Activated naive CD8-positive, alpha-beta T cell treated with anti-CD3 and anti-CD28 coated beads, Interleukin-2, amount 50 U/mL, for 24 hours (primary cell): ENCODE measurements around the gene GABRB1.
A peak's percentile ranks its signal among the peaks of the same experiment; 100 is the strongest.

Experiments
- ATAC-seq: fragments of 150-1000 bp; cut with Tn5 transposase; one replicate; pipeline ENCODE4 v1.10.0; 2021
- DNase-seq: peaks from one replicate; pipeline ENCODE4 v3.0.0; 2021
- H3K27ac Mint-ChIP-seq: one replicate; pipeline ENCODE4 v1.8.0; 2021; ENCODE audit warnings: mild to moderate bottlenecking, mixed read lengths
- H3K27me3 Mint-ChIP-seq: one replicate; pipeline ENCODE4 v1.8.0; 2021; ENCODE audit warnings: mixed read lengths
- H3K36me3 Mint-ChIP-seq: one replicate; pipeline ENCODE4 v1.8.0; 2021; ENCODE audit warnings: low read depth, mixed read lengths
- H3K4me1 Mint-ChIP-seq: one replicate; pipeline ENCODE4 v1.8.0; 2021; ENCODE audit warnings: mixed read lengths
- H3K4me3 Mint-ChIP-seq: one replicate; pipeline ENCODE4 v1.8.0; 2021; ENCODE audit warnings: mild to moderate bottlenecking, moderate library complexity, mixed read lengths
- H3K9me3 Mint-ChIP-seq: one replicate; pipeline ENCODE4 v1.8.0; 2021; ENCODE audit warnings: mixed read lengths

Gene GABRB1

GRCh38 chr4:47031011-47031678 lies at the start of gene GABRB1:
Gene GABRB1, plus strand, starts transcription at chr4:47031567.
- H3K9me3 Mint-ChIP-seq, result no peaks in the 10 kb centered on the region
- H3K36me3 Mint-ChIP-seq, result no peaks in the 10 kb centered on the region
- no peak within 1 kb of the TSS for H3K27ac Mint-ChIP-seq
- DNase-seq (peak; percentile 13), ATAC-seq (no peak)
- peaks cover 36% of the 10 kb centered on the region for H3K27me3 Mint-ChIP-seq
- peak within 1 kb of the TSS; percentile 48 for H3K4me3 Mint-ChIP-seq
- peaks cover 13% of the 10 kb centered on the region for H3K4me1 Mint-ChIP-seq

- Mint-ChIP-seq H3K9me3 (peaks cover 5% of the 10 kb centered on the region), H3K36me3 (no peaks in the 10 kb centered on the region), H3K4me3 (no peak overlapping the region), H3K4me1 (no peaks in the 10 kb centered on the region), H3K27me3 (peaks cover 2% of the 10 kb centered on the region), H3K27ac (no peak overlapping the region)
- ATAC-seq (no peak), DNase-seq (no peak)
Observed at GRCh38 chr4:46984781-46985180, 46.6 kb upstream of the GABRB1 start.

GRCh38 chr4:46986922-46987638 lies 44.3 kb upstream of the GABRB1 start:
- peaks cover 13% of the 10 kb centered on the region for H3K27me3 Mint-ChIP-seq
- no peak overlapping the region for H3K27ac Mint-ChIP-seq
- ATAC-seq (no peak), DNase-seq (no peak)
- H3K4me1 Mint-ChIP-seq, result no peaks in the 10 kb centered on the region
- H3K9me3 Mint-ChIP-seq, result no peaks in the 10 kb centered on the region
- H3K36me3 Mint-ChIP-seq, result no peaks in the 10 kb centered on the region
- H3K4me3 Mint-ChIP-seq, result no peak overlapping the region

GRCh38 chr4:46992338-46992737 lies 39.0 kb upstream of the GABRB1 start:
- no peak for DNase-seq
- Mint-ChIP-seq H3K36me3 (no peaks in the 10 kb centered on the region), H3K27ac (no peak overlapping the region), H3K4me3 (no peak overlapping the region), H3K4me1 (peaks cover 8% of the 10 kb centered on the region), H3K27me3 (peaks cover 43% of the 10 kb centered on the region), H3K9me3 (no peaks in the 10 kb centered on the region)
- no peak for ATAC-seq

GRCh38 chr4:46993075-46994006 lies 38.0 kb upstream of the GABRB1 start, which contains the start of gene GABRA4:
Gene GABRA4, minus strand, starts transcription at chr4:46993581. Its CDS starts 157 bp downstream, at chr4:46993424.
- no peaks in the 10 kb centered on the region for H3K9me3 Mint-ChIP-seq
- H3K4me3 Mint-ChIP-seq, result no peak within 1 kb of the TSS
- H3K4me1 Mint-ChIP-seq, result peaks cover 8% of the 10 kb centered on the region
- DNase-seq (no peak), ATAC-seq (peak; percentile 28)
- peaks cover 45% of the 10 kb centered on the region for H3K27me3 Mint-ChIP-seq
- no peaks in the 10 kb centered on the region for H3K36me3 Mint-ChIP-seq
- H3K27ac Mint-ChIP-seq, result no peak within 1 kb of the TSS

- Mint-ChIP-seq H3K36me3 (no peaks in the 10 kb centered on the region), H3K9me3 (no peaks in the 10 kb centered on the region), H3K27me3 (peaks cover 43% of the 10 kb centered on the region), H3K27ac (no peak overlapping the region), H3K4me1 (peaks cover 8% of the 10 kb centered on the region), H3K4me3 (no peak overlapping the region)
- ATAC-seq, result no peak
- DNase-seq, result no peak
Observed at GRCh38 chr4:46994007-46994405, 37.4 kb upstream of the GABRB1 start.

- peaks cover 15% of the 10 kb centered on the region for H3K27me3 Mint-ChIP-seq
- no peak overlapping the region for H3K27ac Mint-ChIP-seq
- ATAC-seq, result no peak
- no peaks in the 10 kb centered on the region for H3K9me3 Mint-ChIP-seq
- DNase-seq, result no peak
- H3K4me3 Mint-ChIP-seq, result no peak overlapping the region
- H3K36me3 Mint-ChIP-seq, result no peaks in the 10 kb centered on the region
- H3K4me1 Mint-ChIP-seq, result no peaks in the 10 kb centered on the region
Observed at GRCh38 chr4:46999566-46999965, 31.8 kb upstream of the GABRB1 start.

- ATAC-seq (no peak), DNase-seq (no peak)
- H3K9me3 Mint-ChIP-seq, result no peaks in the 10 kb centered on the region
- no peak overlapping the region for H3K4me3 Mint-ChIP-seq
- no peak overlapping the region for H3K27ac Mint-ChIP-seq
- H3K36me3 Mint-ChIP-seq, result no peaks in the 10 kb centered on the region
- peaks cover 8% of the 10 kb centered on the region for H3K27me3 Mint-ChIP-seq
- H3K4me1 Mint-ChIP-seq, result no peaks in the 10 kb centered on the region
Observed at GRCh38 chr4:47000406-47000805, 31.0 kb upstream of the GABRB1 start.

- Mint-ChIP-seq H3K4me1 (no peaks in the 10 kb centered on the region), H3K27ac (no peak overlapping the region), H3K9me3 (no peaks in the 10 kb centered on the region), H3K36me3 (no peaks in the 10 kb centered on the region), H3K4me3 (no peak overlapping the region), H3K27me3 (peaks cover 8% of the 10 kb centered on the region)
- DNase-seq (no peak), ATAC-seq (no peak)
Observed at GRCh38 chr4:47002580-47002979, 28.8 kb upstream of the GABRB1 start.

- Mint-ChIP-seq H3K4me3 (no peak overlapping the region), H3K27ac (no peak overlapping the region)
Observed at GRCh38 chr4:47010347-47010911, 20.9 kb upstream of the GABRB1 start.

GRCh38 chr4:47010912-47011446 lies 20.4 kb upstream of the GABRB1 start:
- Mint-ChIP-seq H3K4me1 (peaks cover 16% of the 10 kb centered on the region), H3K27me3 (no peaks in the 10 kb centered on the region), H3K27ac (no peak overlapping the region), H3K4me3 (no peak overlapping the region), H3K36me3 (no peaks in the 10 kb centered on the region), H3K9me3 (no peaks in the 10 kb centered on the region)
- DNase-seq (no peak), ATAC-seq (no peak)

More at GRCh38 chr4:47010347-47010911, 20.9 kb upstream of the GABRB1 start:
- Mint-ChIP-seq H3K27me3 (no peaks in the 10 kb centered on the region), H3K4me1 (peaks cover 16% of the 10 kb centered on the region), H3K9me3 (no peaks in the 10 kb centered on the region), H3K36me3 (no peaks in the 10 kb centered on the region)
- no peak for ATAC-seq
- DNase-seq, result no peak

GRCh38 chr4:47012676-47013075 lies 18.7 kb upstream of the GABRB1 start:
- Mint-ChIP-seq H3K27me3 (no peaks in the 10 kb centered on the region), H3K36me3 (no peaks in the 10 kb centered on the region), H3K4me1 (peaks cover 16% of the 10 kb centered on the region), H3K4me3 (no peak overlapping the region), H3K27ac (no peak overlapping the region), H3K9me3 (no peaks in the 10 kb centered on the region)
- ATAC-seq (no peak), DNase-seq (no peak)

GRCh38 chr4:47013373-47013772 lies 18.0 kb upstream of the GABRB1 start:
- H3K36me3 Mint-ChIP-seq, result no peaks in the 10 kb centered on the region
- H3K4me1 Mint-ChIP-seq, result peaks cover 16% of the 10 kb centered on the region
- no peak for DNase-seq
- no peak overlapping the region for H3K27ac Mint-ChIP-seq
- no peaks in the 10 kb centered on the region for H3K9me3 Mint-ChIP-seq
- no peak for ATAC-seq
- H3K27me3 Mint-ChIP-seq, result no peaks in the 10 kb centered on the region
- H3K4me3 Mint-ChIP-seq, result no peak overlapping the region

- no peak overlapping the region for H3K27ac Mint-ChIP-seq
- no peaks in the 10 kb centered on the region for H3K36me3 Mint-ChIP-seq
- peaks cover 2% of the 10 kb centered on the region for H3K27me3 Mint-ChIP-seq
- ATAC-seq (no peak), DNase-seq (no peak)
- H3K4me1 Mint-ChIP-seq, result no peaks in the 10 kb centered on the region
- no peak overlapping the region for H3K4me3 Mint-ChIP-seq
- H3K9me3 Mint-ChIP-seq, result no peaks in the 10 kb centered on the region
Observed at GRCh38 chr4:47017081-47017480, 14.3 kb upstream of the GABRB1 start.
